Transverse colon (tissue), 4 donors: Measurements from ENCODE around the gene DNAH11. TPM values are rescaled to one million over a fixed set of nuclear protein-coding genes. Genes with fewer than 3 reads are reported as not detected.

Source experiments
- DNase-seq: peaks from one replicate; pipeline ENCODE4 v3.0.0-alpha.2; 2019
- H3K27ac ChIP-seq, 4 donors: fragments of 200-600 bp; sonication (generic); 2 replicates each; pipeline ENCODE4 v1.5.1; 2016 to 2018; ENCODE audit warnings: inconsistent platforms in 4 of 4
- H3K27me3 ChIP-seq: fragments of 200-600 bp; sonication (generic); 2 replicates; pipeline ENCODE4 v1.5.1; 2017; ENCODE audit warnings: inconsistent platforms
- H3K36me3 ChIP-seq, 4 donors: fragments of 200-600 bp; sonication (generic); 2 replicates each; pipeline ENCODE4 v1.5.1; 2017 to 2019; ENCODE audit warnings: inconsistent platforms in 4 of 4
- H3K4me1 ChIP-seq, 4 donors: fragments of 200-600 bp; sonication (generic); 2 replicates each; pipeline ENCODE4 v1.5.1; 2017 to 2020; ENCODE audit warnings: inconsistent platforms in 4 of 4
- H3K4me3 ChIP-seq, 4 donors: fragments of 200-600 bp; sonication (generic); 1 replicate in 1 of 4; 2 replicates in 3 of 4; pipeline versions ENCODE4 v1.5.1 to v1.6.1; 2017 to 2019; ENCODE audit warnings: inconsistent platforms in 4 of 4
- H3K9me3 ChIP-seq, 2 donors: fragments of 200-600 bp; sonication (generic); 2 replicates each; pipeline ENCODE4 v1.5.1; 2017 to 2019; ENCODE audit warnings: inconsistent platforms in 2 of 2
- CTCF ChIP-seq, 5 experiments: fragments of 200-600 bp in 3 of 5; fragments of 450-650 bp in 2 of 5; sonication (generic) in 3 of 5; IDR thresholded peaks; 1 replicate in 2 of 5; 2 replicates in 3 of 5; pipeline ENCODE4 v1.5.1; 2016 to 2017; ENCODE audit warnings: antibody characterized with exemption in 5 of 5, inconsistent platforms in 3 of 5, mild to moderate bottlenecking in 2 of 5, moderate library complexity in 1 of 5
- EP300 ChIP-seq: sonication (generic); formaldehyde crosslinking; IDR thresholded peaks from one replicate; pipeline ENCODE4 v1.6.1; 2017; ENCODE audit warnings: antibody characterized with exemption, low read depth
- POLR2A ChIP-seq: fragments of 450-650 bp; IDR thresholded peaks from one replicate; pipeline ENCODE4 v1.6.1; 2016; ENCODE audit warnings: antibody characterized with exemption, mild to moderate bottlenecking, moderate library complexity
- POLR2AphosphoS5 ChIP-seq, 3 donors: sonication (generic); formaldehyde crosslinking; IDR thresholded peaks; one replicate each; pipeline ENCODE4 v1.6.1; 2016; ENCODE audit warnings: antibody characterized with exemption in 3 of 3
- WGBS, 2 donors: methylation state at CpG; one replicate each; pipeline ENCODE4 v1.1.5; 2018; ENCODE audit warnings: low coverage in 1 of 2; 5-methylcytosine and 5-hydroxymethylcytosine counted together
- in situ Hi-C, 4 donors: fragments of 200-750 bp; cut with MboI; loops; one replicate each; pipeline versions ENCODE4 v1.15.0 to v1.15.1; 2017; ENCODE audit warnings: low sequenced_read_pairs in 3 of 4, low pct_ligation_motif_present in 1 of 4, low pct_unique_long_range_greater_than_20kb in 1 of 4
- intact Hi-C: fragments of 100-400 bp; cut with DNase I; formaldehyde crosslinking; loops from one replicate; pipeline ENCODE4 v1.15.1; 2023; ENCODE audit warnings: low total_unique reads
- total RNA-seq, 4 donors: library from RNA; depleted of rRNA; stranded (reverse); fragments of >200 nt; gene quantifications; one replicate each; pipeline ENCODE4 v1.1.0, GENCODE V29; 2016

The DNAH11 gene
- total RNA-seq, 4 donors from 2014 or later: under 0.01 to 0.16 TPM; not detected in 2

GRCh38 chr7:21620054-21620453 lies 77.2 kb downstream of the DNAH11 start:
- H3K27ac ChIP-seq: no peak overlapping the region
- H3K4me1 ChIP-seq: no peaks in the 10 kb centered on the region
- no peak for DNase-seq
- TF ChIP-seq EP300 (no peak), POLR2A (no peak)
- no peaks in the 10 kb centered on the region for H3K27me3 ChIP-seq
- no peaks in the 10 kb centered on the region for H3K36me3 ChIP-seq
- H3K9me3 ChIP-seq: no peaks in the 10 kb centered on the region
- in situ Hi-C loops (no loop called here), intact Hi-C loops (no loop called here)
- no peak overlapping the region for H3K4me3 ChIP-seq
- 80 to 85% methylated on average over 2 of the region's 2 CpGs for WGBS, 2 donors

- no peaks in the 10 kb centered on the region for H3K4me1 ChIP-seq
- TF ChIP-seq POLR2A: no peak
- no peak for TF ChIP-seq CTCF (IDR thresholded peaks at IDR 0.05)
- TF ChIP-seq EP300: no peak
- TF ChIP-seq POLR2AphosphoS5 (IDR thresholded peaks at IDR 0.05): no peak
- no peak overlapping the region for H3K4me3 ChIP-seq
- no peaks in the 10 kb centered on the region for H3K27me3 ChIP-seq
- DNase-seq: no peak
- no peak overlapping the region for H3K27ac ChIP-seq
- in situ Hi-C loops (no loop called here), intact Hi-C loops (no loop called here)
- no peaks in the 10 kb centered on the region for H3K36me3 ChIP-seq
- no peaks in the 10 kb centered on the region for H3K9me3 ChIP-seq
These were observed 81.5 kb downstream of the DNAH11 start for GRCh38 chr7:21624320-21624719.

- DNase-seq: no peak
- Histone ChIP-seq H3K27me3 (no peaks in the 10 kb centered on the region), H3K4me1 (no peaks in the 10 kb centered on the region), H3K27ac (no peak overlapping the region), H3K9me3 (no peaks in the 10 kb centered on the region), H3K36me3 (no peaks in the 10 kb centered on the region), H3K4me3 (no peak overlapping the region)
- TF ChIP-seq POLR2AphosphoS5 (IDR thresholded peaks at IDR 0.05) (no peak), CTCF (IDR thresholded peaks at IDR 0.05) (no peak), EP300 (no peak), POLR2A (no peak)
- WGBS, 2 donors: 58 to 60% methylated on average over 2 to 4 of the region's 4 CpGs
- intact Hi-C loops (no loop called here), in situ Hi-C loops (no loop called here)
These were observed 93.9 kb downstream of the DNAH11 start for GRCh38 chr7:21636694-21637093.

GRCh38 chr7:21639206-21639868 lies 96.5 kb downstream of the DNAH11 start:
- H3K27me3 ChIP-seq: no peaks in the 10 kb centered on the region
- TF ChIP-seq EP300: no peak
- TF ChIP-seq POLR2A: no peak
- TF ChIP-seq POLR2AphosphoS5 (IDR thresholded peaks at IDR 0.05): no peak
- TF ChIP-seq CTCF (IDR thresholded peaks at IDR 0.05): no peak
- H3K27ac ChIP-seq: no peak overlapping the region
- no peaks in the 10 kb centered on the region for H3K4me1 ChIP-seq
- DNase-seq: no peak
- H3K9me3 ChIP-seq: no peaks in the 10 kb centered on the region
- in situ Hi-C loops: no loop called here
- no peak overlapping the region for H3K4me3 ChIP-seq
- intact Hi-C loops: no loop called here
- H3K36me3 ChIP-seq: no peaks in the 10 kb centered on the region
- 80 to 100% methylated on average over 2 to 3 of the region's 3 CpGs for WGBS, 2 donors

DNA sequence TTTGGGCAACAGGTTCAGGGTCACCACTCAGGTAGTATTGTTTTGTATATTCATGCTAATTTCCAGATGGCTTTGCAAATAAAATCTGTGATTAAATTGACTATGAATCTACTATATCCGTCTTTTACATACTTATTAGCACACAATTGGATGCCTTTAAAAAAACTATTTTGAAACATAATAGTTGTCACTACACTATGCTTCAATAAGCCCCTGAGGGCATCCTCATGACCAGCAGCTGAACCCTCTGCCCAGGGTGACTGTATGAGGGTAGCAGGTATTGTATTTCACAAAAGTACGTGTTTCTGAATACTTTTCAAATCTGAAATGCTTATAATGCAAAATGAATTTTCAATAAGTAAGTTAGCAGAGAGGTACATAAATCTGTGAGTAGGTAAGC lies 97.3 kb downstream of the DNAH11 start:
- Histone ChIP-seq H3K36me3 (no peaks in the 10 kb centered on the region), H3K4me3 (no peak overlapping the region), H3K9me3 (no peaks in the 10 kb centered on the region), H3K27ac (no peak overlapping the region), H3K4me1 (no peaks in the 10 kb centered on the region), H3K27me3 (no peaks in the 10 kb centered on the region)
- DNase-seq: no peak
- intact Hi-C loops (no loop called here), in situ Hi-C loops (no loop called here)
- TF ChIP-seq CTCF (IDR thresholded peaks at IDR 0.05) (no peak), POLR2A (no peak), EP300 (no peak), POLR2AphosphoS5 (IDR thresholded peaks at IDR 0.05) (no peak)
- WGBS, 2 donors: 75 to 79% methylated on average over 2 of the region's 2 CpGs
